Measurements from ENCODE around the gene PDGFA.

- TF ChIP-seq YY1 (IDR thresholded peaks at IDR 0.05; ENCODE audit: insufficient read depth, insufficient read length) (no peak), SUZ12 (IDR thresholded peaks at IDR 0.05; ENCODE audit: extremely low read depth, insufficient read depth, insufficient read length) (no peak)
Measured at GRCh38 chr7:515628-516027, 4.0 kb downstream of the PDGFA start.

All from NT2/D1 (cell line).